Measurements from ENCODE around the gene HSPB7.
A peak's percentile ranks its signal among the peaks of the same experiment; 100 is the strongest.

The HSPB7 gene

GRCh38 chr1:16048573-16049189, 30.8 kb upstream of the HSPB7 start:
- no peak for TF ChIP-seq CTCF (IDR thresholded peaks at IDR 0.05; ENCODE audit: borderline replicate concordance, extremely low read depth, low read length, poor library complexity, severe bottlenecking)
- TF ChIP-seq EZH2 (IDR thresholded peaks at IDR 0.05; ENCODE audit: borderline replicate concordance, low read depth, low read length, severe bottlenecking): no peak
- Histone ChIP-seq H3K36me3 (ENCODE audit: insufficient read depth, low read length) (no peaks in the 10 kb centered on the region), H3K4me3 (ENCODE audit: low read depth in 1 of 2, low read length in 2 of 2) (no peak overlapping the region), H2AFZ (ENCODE audit: low read depth, low read length) (no peak overlapping the region), H3K27me3 (ENCODE audit: insufficient read depth, low read length, poor library complexity) (no peaks in the 10 kb centered on the region), H3K27ac (ENCODE audit: low read length) (no peak overlapping the region), H3K79me2 (ENCODE audit: insufficient read depth, low read length) (no peaks in the 10 kb centered on the region), H3K4me1 (ENCODE audit: insufficient read depth, low read length) (no peaks in the 10 kb centered on the region), H3K4me2 (ENCODE audit: insufficient read depth, low read length) (no peak overlapping the region), H3K9me3 (ENCODE audit: insufficient read depth, low read length, severe bottlenecking) (no peaks in the 10 kb centered on the region), H4K20me1 (ENCODE audit: insufficient read depth, low read length) (0 out of 2 replicates have a peak, but pooled peaks cover 3% of the 10 kb centered on the region), H3K9ac (ENCODE audit: low read depth, low read length) (no peak overlapping the region)
- ATAC-seq (ENCODE audit: insufficient read depth, low read depth): no peak
- DNase-seq: peak; percentile 22

GRCh38 chr1:16047791-16048475, 30.1 kb upstream of the HSPB7 start:
- no peaks in the 10 kb centered on the region for H3K9me3 ChIP-seq (ENCODE audit: insufficient read depth, low read length, severe bottlenecking)
- TF ChIP-seq CTCF (IDR thresholded peaks at IDR 0.05; ENCODE audit: borderline replicate concordance, extremely low read depth, low read length, poor library complexity, severe bottlenecking) (no peak), EZH2 (IDR thresholded peaks at IDR 0.05; ENCODE audit: borderline replicate concordance, low read depth, low read length, severe bottlenecking) (no peak)
- H3K4me3 ChIP-seq (ENCODE audit: low read depth in 1 of 2, low read length in 2 of 2): no peak overlapping the region
- H3K9ac ChIP-seq (ENCODE audit: low read depth, low read length): no peak overlapping the region
- no peaks in the 10 kb centered on the region for H3K79me2 ChIP-seq (ENCODE audit: insufficient read depth, low read length)
- no peak overlapping the region for H3K27ac ChIP-seq (ENCODE audit: low read length)
- no peak overlapping the region for H3K4me2 ChIP-seq (ENCODE audit: insufficient read depth, low read length)
- peaks cover 5% of the 10 kb centered on the region for H3K27me3 ChIP-seq (ENCODE audit: insufficient read depth, low read length, poor library complexity)
- no peaks in the 10 kb centered on the region for H3K36me3 ChIP-seq (ENCODE audit: insufficient read depth, low read length)
- no peaks in the 10 kb centered on the region for H3K4me1 ChIP-seq (ENCODE audit: insufficient read depth, low read length)
- DNase-seq: no peak
- H4K20me1 ChIP-seq (ENCODE audit: insufficient read depth, low read length): 0 out of 2 replicates have a peak, but pooled peaks cover 3% of the 10 kb centered on the region
- no peak overlapping the region for H2AFZ ChIP-seq (ENCODE audit: low read depth, low read length)
- no peak for ATAC-seq (ENCODE audit: insufficient read depth, low read depth)

- H3K79me2 ChIP-seq (ENCODE audit: insufficient read depth, low read length): no peaks in the 10 kb centered on the region
- H4K20me1 ChIP-seq (ENCODE audit: insufficient read depth, low read length): 0 out of 2 replicates have a peak, but pooled peaks cover 5% of the 10 kb centered on the region
- no peak for ATAC-seq (ENCODE audit: insufficient read depth, low read depth)
- no peak overlapping the region for H3K4me2 ChIP-seq (ENCODE audit: insufficient read depth, low read length)
- no peak overlapping the region for H3K4me3 ChIP-seq (ENCODE audit: low read depth in 1 of 2, low read length in 2 of 2)
- no peaks in the 10 kb centered on the region for H3K4me1 ChIP-seq (ENCODE audit: insufficient read depth, low read length)
- H3K27ac ChIP-seq (ENCODE audit: low read length): no peak overlapping the region
- TF ChIP-seq EZH2 (IDR thresholded peaks at IDR 0.05; ENCODE audit: borderline replicate concordance, low read depth, low read length, severe bottlenecking) (no peak), CTCF (IDR thresholded peaks at IDR 0.05; ENCODE audit: borderline replicate concordance, extremely low read depth, low read length, poor library complexity, severe bottlenecking) (no peak)
- H3K36me3 ChIP-seq (ENCODE audit: insufficient read depth, low read length): no peaks in the 10 kb centered on the region
- no peaks in the 10 kb centered on the region for H3K9me3 ChIP-seq (ENCODE audit: insufficient read depth, low read length, severe bottlenecking)
- H3K9ac ChIP-seq (ENCODE audit: low read depth, low read length): no peak overlapping the region
- no peak for DNase-seq
- H2AFZ ChIP-seq (ENCODE audit: low read depth, low read length): no peak overlapping the region
- H3K27me3 ChIP-seq (ENCODE audit: insufficient read depth, low read length, poor library complexity): peaks cover 5% of the 10 kb centered on the region
These were observed 29.0 kb upstream of the HSPB7 start for GRCh38 chr1:16046842-16047241.

Data from DND-41 (cell line).